Cardiac fibroblast (primary cell): ENCODE results near the gene EVA1B.

Source experiments
- DNase-seq, 2 donors: peaks; one replicate each; pipeline versions ENCODE4 v3.0.0 to v3.0.0-alpha.2; 2010; ENCODE audit warnings: low read depth in 2 of 2
- H3K4me3 ChIP-seq, 2 donors: replicated peaks in 1 of 2; 1 replicate in 1 of 2; 2 replicates in 1 of 2; pipeline ENCODE4 v1.5.1; 2011; ENCODE audit warnings: low read depth in 2 of 2, low read length in 2 of 2, mild to moderate bottlenecking in 2 of 2, moderate library complexity in 1 of 2
- CTCF ChIP-seq: IDR thresholded peaks from one replicate; pipeline ENCODE4 v1.5.1; 2011; ENCODE audit warnings: low read depth, mild to moderate bottlenecking, low read length, inconsistent platforms

EVA1B gene

GRCh38 chr1:36305915-36306209 lies 17.6 kb downstream of the EVA1B start:
- no peak for TF ChIP-seq CTCF
- no peak overlapping the region for H3K4me3 ChIP-seq
- no peak for DNase-seq

DNA sequence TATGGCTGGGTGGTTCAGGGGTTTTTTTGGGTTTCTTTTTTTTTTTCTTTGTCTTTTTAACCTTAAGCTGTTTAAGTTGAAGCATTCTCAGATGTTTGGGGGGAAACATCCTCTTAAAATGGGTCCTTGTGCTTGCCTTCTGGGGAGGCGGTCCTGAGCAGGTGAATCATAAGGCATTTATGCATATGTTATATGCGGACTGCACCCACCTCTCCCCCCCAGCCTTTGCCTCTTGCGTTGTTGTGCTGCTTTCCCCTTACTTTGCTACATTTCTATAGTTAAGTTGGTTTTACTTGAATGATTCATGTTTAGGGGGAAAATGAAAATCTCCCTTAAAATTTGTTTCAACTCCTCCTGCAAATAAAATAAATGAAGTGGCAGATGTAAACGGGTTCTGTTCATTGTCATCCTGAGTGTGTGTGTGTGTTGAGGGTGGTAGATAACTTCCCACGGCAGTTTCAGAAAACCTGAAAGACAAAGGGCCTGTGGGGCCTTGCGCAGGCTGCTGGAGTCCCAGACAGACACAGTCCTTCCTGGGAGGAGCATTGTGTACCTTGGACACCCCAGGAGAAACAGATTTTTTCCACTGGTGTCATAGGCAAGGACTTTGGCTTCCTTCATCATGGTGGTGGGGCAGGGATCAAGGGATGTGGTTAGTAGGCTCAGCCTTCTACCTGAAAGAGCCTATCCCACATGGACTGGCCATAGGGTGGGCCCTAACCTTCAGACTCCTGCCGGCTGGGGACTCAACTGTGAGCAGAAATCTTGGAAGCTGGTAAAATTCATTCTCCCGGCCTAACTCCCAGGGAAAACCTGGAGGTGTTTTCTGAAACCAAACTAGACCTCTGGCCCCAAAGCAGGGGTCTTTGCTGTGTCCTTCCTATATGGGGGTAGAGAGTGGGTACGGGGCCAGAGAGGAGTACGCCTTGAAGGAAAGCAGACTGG lies 18.2 kb downstream of the EVA1B start:
- DNase-seq, result no peak
- no peak overlapping the region for H3K4me3 ChIP-seq
- no peak for TF ChIP-seq CTCF

- DNase-seq, result no peak
- no peak overlapping the region for H3K4me3 ChIP-seq
- no peak for TF ChIP-seq CTCF
Observed at GRCh38 chr1:36304521-36304920, 18.9 kb downstream of the EVA1B start.

DNA sequence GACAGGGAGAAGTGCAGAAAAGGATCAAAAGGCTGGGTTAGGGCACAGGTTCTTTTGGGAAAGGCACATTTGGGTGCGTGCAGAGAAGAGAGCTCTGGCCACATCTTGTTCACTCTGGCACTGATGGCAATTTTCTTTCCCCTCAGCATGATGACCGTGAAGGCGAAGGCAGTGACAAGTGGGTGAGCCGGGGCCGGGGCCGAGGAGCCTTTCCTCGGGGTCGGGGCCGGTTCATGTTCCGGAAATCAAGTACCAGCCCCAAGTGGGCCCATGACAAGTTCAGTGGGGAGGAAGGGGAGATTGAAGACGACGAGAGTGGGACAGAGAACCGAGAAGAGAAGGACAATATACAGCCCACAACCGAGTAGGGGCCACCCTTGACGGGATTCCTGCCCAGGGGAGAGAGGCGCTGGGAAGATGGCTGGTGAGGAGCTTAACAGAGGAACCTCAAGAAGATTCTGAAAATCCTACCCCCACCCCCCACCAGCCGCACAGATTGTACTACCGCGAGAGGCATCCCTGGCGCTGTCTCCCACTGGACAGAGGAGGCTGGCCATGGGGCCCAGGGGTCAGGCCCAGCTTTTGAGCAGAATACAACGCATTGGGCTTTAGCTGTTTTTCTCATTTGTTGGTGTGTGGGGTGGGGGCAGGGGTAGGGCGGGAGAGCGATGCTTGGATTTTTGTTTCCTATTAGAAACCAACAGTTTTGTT lies 19.6 kb downstream of the EVA1B start:
- H3K4me3 ChIP-seq, result no peak overlapping the region
- no peak for DNase-seq
- TF ChIP-seq CTCF, result no peak

DNA sequence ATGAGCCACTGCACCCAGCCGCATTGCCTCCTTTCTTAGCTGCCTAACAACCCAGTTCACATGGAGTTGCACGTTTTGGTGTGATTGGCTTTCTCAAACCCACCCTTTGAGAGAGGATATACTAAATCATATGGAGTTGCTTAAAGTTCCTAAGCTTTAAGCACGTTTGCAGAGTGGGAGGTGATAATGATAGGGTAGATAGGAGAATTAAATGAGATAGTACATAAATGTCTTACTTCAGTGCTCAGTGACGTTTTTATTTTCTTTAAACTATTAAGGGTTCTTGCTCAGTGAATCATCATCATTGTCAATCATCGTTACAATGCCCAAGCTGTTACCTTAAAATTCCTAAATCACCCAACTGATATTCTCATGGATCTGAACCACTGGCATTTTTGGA lies 20.2 kb downstream of the EVA1B start:
- DNase-seq, result no peak
- no peak for TF ChIP-seq CTCF
- H3K4me3 ChIP-seq, result no peak overlapping the region

GRCh38 chr1:36301220-36301619 lies 22.2 kb downstream of the EVA1B start:
- TF ChIP-seq CTCF, result no peak
- no peak for DNase-seq
- H3K4me3 ChIP-seq, result no peak overlapping the region
